Testis (tissue), 3 donors: ENCODE data around the gene PTPN21. TPM values are rescaled to one million over a fixed set of nuclear protein-coding genes. Genes with fewer than 3 reads are reported as not detected.

Experiments
- DNase-seq: peaks from one replicate; pipeline ENCODE4 v3.0.0-alpha.2; 2019
- H3K27ac ChIP-seq, 2 donors: fragments of 200-600 bp; sonication (generic); one replicate each; pipeline ENCODE4 v1.5.1; 2019
- H3K27me3 ChIP-seq: fragments of 200-600 bp; sonication (generic); one replicate; pipeline ENCODE4 v1.5.1; 2019
- H3K36me3 ChIP-seq: fragments of 200-600 bp; sonication (generic); one replicate; pipeline ENCODE4 v1.5.1; 2017; ENCODE audit warnings: low read depth; ENCODE audit errors: missing control alignments
- H3K4me1 ChIP-seq: fragments of 200-600 bp; sonication (generic); one replicate; pipeline ENCODE4 v1.5.1; 2019
- H3K4me3 ChIP-seq, 2 donors: fragments of 200-600 bp; sonication (generic); one replicate each; pipeline ENCODE4 v1.5.1; 2017 to 2019
- H3K9me3 ChIP-seq: fragments of 200-600 bp; sonication (generic); one replicate; pipeline ENCODE4 v1.5.1; 2017
- CTCF ChIP-seq, 3 experiments: fragments of 450-650 bp in 2 of 3; fragments of 200-600 bp in 1 of 3; sonication (generic) in 1 of 3; IDR thresholded peaks; one replicate each; pipeline ENCODE4 v1.5.1; 2016 to 2019; ENCODE audit warnings: antibody characterized with exemption in 3 of 3, mild to moderate bottlenecking in 2 of 3, moderate library complexity in 1 of 3
- POLR2A ChIP-seq: fragments of 450-650 bp; IDR thresholded peaks from one replicate; pipeline ENCODE4 v1.6.1; 2017; ENCODE audit warnings: antibody characterized with exemption, mild to moderate bottlenecking, moderate library complexity
- WGBS, 2 donors: methylation state at CpG; one replicate each; pipeline ENCODE4 v1.1.5; 2018; 5-methylcytosine and 5-hydroxymethylcytosine counted together
- intact Hi-C: fragments of 100-400 bp; cut with DNase I; formaldehyde crosslinking; loops from one replicate; pipeline ENCODE4 v1.15.1; 2023; ENCODE audit warnings: low total_unique reads
- polyA plus RNA-seq: library from polyadenylated mRNA; stranded (reverse); fragments of 350-450 nt; fragmentation: Illumina TruSeq; extraction: RNeasy Lipid Tissue Mini Kit (QIAGEN cat#74804); gene quantifications from one replicate; pipeline ENCODE4 v1.2.3, GENCODE V29; 2014; ENCODE audit warnings: low read depth, low replicate concordance; ENCODE audit not compliant: insufficient read depth
- small RNA-seq, 2 donors: library from RNA; depleted of rRNA; stranded (forward); fragments of <200 nt; gene quantifications; one replicate each; pipeline ENCODE3, GENCODE V24; 2016
- total RNA-seq, 2 donors: library from RNA; depleted of rRNA; stranded (reverse); fragments of >200 nt; gene quantifications; one replicate each; pipeline ENCODE4 v1.2.3, GENCODE V29; 2016

Gene PTPN21
- total and polyA plus RNA-seq, 3 donors from 2014 or later: 47.2 to 58.6 (median 51.6) TPM

GRCh38 chr14:88421286-88421685 is 133.5 kb downstream of the PTPN21 start:
- TF ChIP-seq POLR2A: no peak
- no peak overlapping the region for H3K27ac ChIP-seq
- no peak overlapping the region for H3K4me3 ChIP-seq
- H3K27me3 ChIP-seq: no peaks in the 10 kb centered on the region
- no peaks in the 10 kb centered on the region for H3K4me1 ChIP-seq
- WGBS, 2 donors: 92 to 96% methylated on average over 4 of the region's 4 CpGs
- no peaks in the 10 kb centered on the region for H3K36me3 ChIP-seq
- intact Hi-C loops: no loop called here
- DNase-seq: no peak
- no peaks in the 10 kb centered on the region for H3K9me3 ChIP-seq

GRCh38 chr14:88420187-88420586 is 134.6 kb downstream of the PTPN21 start:
- Histone ChIP-seq H3K36me3 (no peaks in the 10 kb centered on the region), H3K4me1 (no peaks in the 10 kb centered on the region), H3K27ac (no peak overlapping the region), H3K4me3 (no peak overlapping the region), H3K9me3 (no peaks in the 10 kb centered on the region), H3K27me3 (no peaks in the 10 kb centered on the region)
- intact Hi-C loops: no loop called here
- TF ChIP-seq CTCF (IDR thresholded peaks at IDR 0.05) (no peak), POLR2A (no peak)
- 75 to 85% methylated on average over 3 of the region's 3 CpGs for WGBS, 2 donors
- no peak for DNase-seq

- Histone ChIP-seq H3K9me3 (no peaks in the 10 kb centered on the region), H3K36me3 (no peaks in the 10 kb centered on the region), H3K27ac (no peak overlapping the region), H3K27me3 (no peaks in the 10 kb centered on the region), H3K4me1 (no peaks in the 10 kb centered on the region), H3K4me3 (no peak overlapping the region)
- intact Hi-C loops: no loop called here
- DNase-seq: no peak
- no peak for TF ChIP-seq POLR2A
- TF ChIP-seq CTCF (IDR thresholded peaks at IDR 0.05): no peak
Measured at GRCh38 chr14:88417594-88417993, 137.2 kb downstream of the PTPN21 start.

Small RNAs within 50 kb of the gene (small RNA-seq; reads per million reads assigned to genes)
- 0 reads per million in 2 donors for gene RNU4-22P

Other genes with a start within 250 kb of the PTPN21 start
- 1 to 10 TPM; 1.6 to 4.2 TPM for gene KCNK10, start 231.7 kb downstream of the PTPN21 start, total RNA-seq
- 0.55 TPM for gene KCNK10, start 231.7 kb downstream of the PTPN21 start, polyA plus RNA-seq
- 100 to 1,000 TPM in 1 of 2 donors, 10 to 100 TPM in 1; 54.8 to 113 TPM for gene SPATA7, start 169.3 kb downstream of the PTPN21 start, total RNA-seq
- gene SPATA7, start 169.3 kb downstream of the PTPN21 start, polyA plus RNA-seq: 87.3 TPM
- gene ZC3H14, start 8.0 kb upstream of the PTPN21 start, total RNA-seq: 100 to 1,000 TPM; 208 to 253 TPM
- 354 TPM for gene ZC3H14, start 8.0 kb upstream of the PTPN21 start, polyA plus RNA-seq
- gene EML5, start 237.9 kb upstream of the PTPN21 start, total RNA-seq: 10 to 100 TPM; 17.7 to 19.3 TPM
- 4.2 TPM for gene EML5, start 237.9 kb upstream of the PTPN21 start, polyA plus RNA-seq